OCI-LY3 (cell line): ENCODE results near the gene OR2B2.

Source experiments
- CTCF ChIP-seq: fragments of 200-600, 300-600 bp; sonication (generic); IDR thresholded peaks from 2 replicates; pipeline ENCODE4 v1.5.1; 2014; ENCODE audit warnings: antibody characterized with exemption, low read length, low read depth
- EZH2phosphoT487 ChIP-seq: fragments of 200-600 bp; shearing (Covaris generic); IDR thresholded peaks from 2 replicates; pipeline ENCODE4 v1.6.1; 2018; ENCODE audit warnings: antibody characterized with exemption, mixed run types, low read depth

GRCh38 chr6:27893059-27893835 is 18.9 kb downstream of the OR2B2 start:
- TF ChIP-seq CTCF (no peak), EZH2phosphoT487 (no peak)
